GM12872 (cell line): Measurements from ENCODE around the gene RABGAP1L.

Experiments used
- CTCF ChIP-seq: IDR thresholded peaks from 3 replicates; pipeline ENCODE4 v1.5.1; 2011; ENCODE audit warnings: low read depth, mild to moderate bottlenecking, low read length, moderate library complexity; ENCODE audit not compliant: insufficient read depth

RABGAP1L gene

GRCh38 chr1:175024773-175025172 lies 865.5 kb downstream of the RABGAP1L start:
- TF ChIP-seq CTCF, result no peak

- TF ChIP-seq CTCF, result no peak
Observed at GRCh38 chr1:175033953-175034352, 874.6 kb downstream of the RABGAP1L start.

- no peak for TF ChIP-seq CTCF
Observed at GRCh38 chr1:175034775-175035174, 875.5 kb downstream of the RABGAP1L start.

- TF ChIP-seq CTCF, result no peak
Observed at GRCh38 chr1:175035865-175036264, 876.5 kb downstream of the RABGAP1L start.

GRCh38 chr1:175036476-175036875 lies 877.2 kb downstream of the RABGAP1L start:
- TF ChIP-seq CTCF, result no peak

- no peak for TF ChIP-seq CTCF
Observed at GRCh38 chr1:175037416-175037815, 878.1 kb downstream of the RABGAP1L start.

GRCh38 chr1:175040324-175040879 lies 881.1 kb downstream of the RABGAP1L start:
- no peak for TF ChIP-seq CTCF

- no peak for TF ChIP-seq CTCF
Observed at GRCh38 chr1:175042650-175043049, 883.3 kb downstream of the RABGAP1L start.
